ENCODE data around the gene ADO.

- TF ChIP-seq ELF4 (IDR thresholded peaks at IDR 0.05) (no peak), FOXA1 (IDR thresholded peaks at IDR 0.05) (no peak), SUZ12 (IDR thresholded peaks at IDR 0.05) (no peak)
These were observed 2.6 kb upstream of the ADO start for GRCh38 chr10:62801871-62802270.

All from HEK293T (cell line).